A549 (cell line): ENCODE data around the gene PDIA6.
"Not testable (repeated sequence)": the region's sequence is repeated elsewhere in the genome, so short reads cannot be mapped to it uniquely, and the experiment has no call there.

ENCODE experiments used
- CTCF ChIP-seq: fragments of >200 bp; sonication (Bioruptor Twin); formaldehyde crosslinking; IDR thresholded peaks from 3 replicates; pipeline ENCODE4 v1.5.1; 2016
- EHMT2 ChIP-seq: fragments of 200-600 bp; sonication (generic); IDR thresholded peaks from 2 replicates; pipeline ENCODE4 v1.6.1; 2016; ENCODE audit warnings: antibody characterized with exemption, low read depth, mild to moderate bottlenecking, moderate library complexity
- EP300 ChIP-seq, 2 experiments: fragments of >200 bp; sonication (Bioruptor Twin); formaldehyde crosslinking; IDR thresholded peaks; 2 replicates in 1 of 2; 3 replicates in 1 of 2; pipeline ENCODE4 v1.6.1; 2016 to 2017
- JUN ChIP-seq, 2 experiments: fragments of >200 bp; sonication (Bioruptor Twin); formaldehyde crosslinking; IDR thresholded peaks; 2 replicates in 1 of 2; 3 replicates in 1 of 2; pipeline ENCODE4 v1.6.1; 2016 to 2017
- MAX ChIP-seq: IDR thresholded peaks from 2 replicates; pipeline ENCODE4 v1.6.1; 2012
- MYC ChIP-seq: IDR thresholded peaks from 2 replicates; pipeline ENCODE4 v1.6.1; 2012; ENCODE audit warnings: mild to moderate bottlenecking, inconsistent platforms, low read length, improper control_type of control experiment, borderline replicate concordance
- NPAS2 ChIP-seq: fragments of 250-450 bp; sonication (Bioruptor Pico); IDR thresholded peaks from 2 replicates; pipeline ENCODE4 v1.8.0; 2022; ENCODE audit warnings: mild to moderate bottlenecking, moderate library complexity, borderline replicate concordance
- POLR2A ChIP-seq: IDR thresholded peaks from 2 replicates; pipeline ENCODE4 v1.6.1; 2012; ENCODE audit warnings: mild to moderate bottlenecking, low read length
- RARB ChIP-seq: fragments of 250-450 bp; sonication (Bioruptor Pico); IDR thresholded peaks from 2 replicates; pipeline ENCODE4 v1.8.0; 2021; ENCODE audit warnings: mild to moderate bottlenecking, moderate library complexity
- RCOR1 ChIP-seq: fragments of 150-350 bp; IDR thresholded peaks from 2 replicates; pipeline ENCODE4 v1.6.1; 2014; ENCODE audit warnings: antibody characterized with exemption, low read length, low read depth
- SREBF2 ChIP-seq: fragments of 450-650 bp; IDR thresholded peaks from 2 replicates; pipeline ENCODE4 v1.6.1; 2014; ENCODE audit warnings: mild to moderate bottlenecking, moderate library complexity
- ZNF302 ChIP-seq: fragments of 250-450 bp; sonication (Bioruptor Pico); IDR thresholded peaks from 2 replicates; pipeline ENCODE4 v1.9.0; 2021; ENCODE audit warnings: inconsistent platforms, mild to moderate bottlenecking, moderate library complexity
- TF ChIP-seq, protein P1 (sequence below): fragments of 150-350 bp; IDR thresholded peaks from 2 replicates; pipeline ENCODE4 v1.6.1; 2014; ENCODE audit warnings: low read depth, mild to moderate bottlenecking, low read length

DNA sequence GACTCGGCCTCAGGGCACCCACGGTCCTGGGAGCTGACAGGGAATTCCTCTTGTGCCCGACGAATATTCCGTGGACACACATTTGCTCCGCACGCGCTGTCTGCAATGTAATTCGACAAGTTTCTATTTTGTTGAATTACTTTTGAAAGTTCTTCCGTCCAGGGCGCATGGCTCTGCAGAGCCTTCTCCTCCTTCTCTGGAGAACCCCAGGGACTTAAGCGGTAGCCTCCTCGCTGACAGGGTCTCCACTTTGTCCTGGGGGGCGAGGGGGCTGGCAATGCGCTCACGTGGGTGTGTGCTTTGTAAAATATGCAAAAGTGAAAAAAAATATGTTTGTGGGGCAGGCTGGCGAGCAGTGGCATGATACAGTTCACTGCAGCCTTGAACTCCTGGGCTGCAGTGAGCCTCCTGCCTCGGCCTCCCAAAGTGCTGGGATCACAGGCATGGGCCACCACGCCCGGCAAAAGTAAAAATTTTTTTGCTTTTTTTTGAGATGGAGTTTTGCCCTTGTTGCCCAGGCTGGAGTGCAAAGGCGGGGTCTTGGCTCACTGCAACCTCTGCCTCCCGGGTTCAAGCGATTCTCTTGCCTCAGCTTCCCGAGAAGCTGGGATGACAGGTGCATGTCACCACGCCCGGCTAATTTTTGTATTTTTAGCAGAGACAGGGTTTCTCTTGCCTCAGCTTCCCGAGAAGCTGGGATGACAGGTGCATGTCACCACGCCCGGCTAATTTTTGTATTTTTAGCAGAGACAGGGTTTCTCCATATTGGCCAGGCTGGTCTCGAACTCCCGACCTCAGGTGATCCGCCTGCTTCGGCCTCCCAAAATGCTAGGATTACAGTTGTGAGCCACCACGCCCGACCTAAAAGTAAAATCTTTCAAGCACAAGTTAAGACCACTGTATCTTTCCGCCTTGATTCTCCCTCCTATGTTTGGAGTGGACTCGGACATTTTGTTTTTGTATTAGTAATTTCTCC lies 866 bp upstream of the PDIA6 start:
- TF ChIP-seq CTCF; JUN (IDR thresholded peaks at IDR 0.05); MYC; EP300 (IDR thresholded peaks at IDR 0.05); MAX; SREBF2; NPAS2 (CRISPR knock-in tag); EHMT2; RCOR1; POLR2A; RARB (CRISPR knock-in tag); ZNF302 (CRISPR knock-in tag): not testable (repeated sequence)
- TF ChIP-seq, protein P1, sequence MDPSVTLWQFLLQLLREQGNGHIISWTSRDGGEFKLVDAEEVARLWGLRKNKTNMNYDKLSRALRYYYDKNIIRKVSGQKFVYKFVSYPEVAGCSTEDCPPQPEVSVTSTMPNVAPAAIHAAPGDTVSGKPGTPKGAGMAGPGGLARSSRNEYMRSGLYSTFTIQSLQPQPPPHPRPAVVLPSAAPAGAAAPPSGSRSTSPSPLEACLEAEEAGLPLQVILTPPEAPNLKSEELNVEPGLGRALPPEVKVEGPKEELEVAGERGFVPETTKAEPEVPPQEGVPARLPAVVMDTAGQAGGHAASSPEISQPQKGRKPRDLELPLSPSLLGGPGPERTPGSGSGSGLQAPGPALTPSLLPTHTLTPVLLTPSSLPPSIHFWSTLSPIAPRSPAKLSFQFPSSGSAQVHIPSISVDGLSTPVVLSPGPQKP, result not testable (repeated sequence)
